ENCODE results near the gene CDRT4.

CDRT4 gene

DNA sequence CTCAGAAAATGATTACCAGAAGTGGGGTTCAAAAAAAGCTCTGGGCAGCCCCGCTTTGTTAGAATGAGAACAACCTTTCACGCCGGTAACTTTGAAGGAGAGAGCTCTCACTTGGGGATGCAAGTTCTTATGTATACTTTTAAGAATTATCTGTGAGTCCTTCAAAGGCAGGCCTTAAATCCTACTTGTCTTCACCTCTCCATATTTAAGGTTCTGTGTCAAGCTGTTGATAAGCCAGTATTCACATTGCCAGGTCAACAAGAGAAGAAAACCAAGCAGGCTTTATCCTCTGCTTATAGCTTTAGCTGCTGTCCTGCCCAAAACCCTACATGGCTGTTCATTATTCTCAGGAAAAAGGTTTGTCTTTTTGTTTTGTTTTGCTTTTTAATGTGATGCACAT lies 42.9 kb downstream of the CDRT4 start:
- FAIRE-seq (no peak), DNase-seq (ENCODE audit: insufficient read length, low spot score) (no peak)
- TF ChIP-seq TAF1 (IDR thresholded peaks at IDR 0.05; ENCODE audit: low read depth, low read length) (no peak), POLR2AphosphoS5 (IDR thresholded peaks at IDR 0.05; ENCODE audit: low read depth, low read length) (no peak), POLR2A (IDR thresholded peaks at IDR 0.05; ENCODE audit: low read depth, low read length) (no peak), SPI1 (IDR thresholded peaks at IDR 0.05; ENCODE audit: low read depth, low read length) (no peak), PAX5 (IDR thresholded peaks at IDR 0.05; ENCODE audit: insufficient read depth, low read length, severe bottlenecking) (no peak), POU2F2 (IDR thresholded peaks at IDR 0.05; ENCODE audit: low read depth, low read length) (no peak)

DNA sequence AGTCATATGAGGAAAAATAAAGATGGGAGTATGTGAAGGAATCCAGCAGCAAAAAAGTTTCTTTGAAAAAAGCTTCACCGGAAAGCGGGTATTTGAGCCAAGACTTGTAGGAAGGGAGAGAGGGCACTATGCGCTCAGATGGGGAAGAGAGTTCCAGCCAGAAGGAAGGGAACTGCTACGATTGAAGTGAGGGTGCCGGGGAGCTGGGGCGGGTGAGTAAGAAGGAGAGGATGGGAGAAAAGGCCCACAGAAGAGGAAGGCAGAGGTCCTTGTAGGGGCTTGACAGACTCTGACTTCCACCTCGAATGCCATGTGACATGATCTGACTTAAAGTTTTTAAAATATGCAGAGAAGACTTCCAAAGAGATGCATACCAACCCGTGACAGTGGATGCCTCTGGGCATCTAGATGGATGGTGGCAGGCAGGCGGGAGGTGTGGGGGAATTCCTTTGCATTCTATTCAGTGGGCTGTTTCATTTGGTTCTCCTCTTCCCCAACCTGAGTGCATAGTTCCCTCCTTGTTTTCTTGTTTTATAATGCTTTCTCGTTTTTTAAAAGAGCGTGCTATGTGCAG lies 44.9 kb downstream of the CDRT4 start:
- TF ChIP-seq SPI1 (IDR thresholded peaks at IDR 0.05; ENCODE audit: low read depth, low read length) (no peak), POU2F2 (IDR thresholded peaks at IDR 0.05; ENCODE audit: low read depth, low read length) (no peak), POLR2A (IDR thresholded peaks at IDR 0.05; ENCODE audit: low read depth, low read length) (no peak), PAX5 (IDR thresholded peaks at IDR 0.05; ENCODE audit: insufficient read depth, low read length, severe bottlenecking) (no peak), POLR2AphosphoS5 (IDR thresholded peaks at IDR 0.05; ENCODE audit: low read depth, low read length) (no peak), TAF1 (IDR thresholded peaks at IDR 0.05; ENCODE audit: low read depth, low read length) (no peak)
- FAIRE-seq (no peak), DNase-seq (ENCODE audit: insufficient read length, low spot score) (no peak)

DNA sequence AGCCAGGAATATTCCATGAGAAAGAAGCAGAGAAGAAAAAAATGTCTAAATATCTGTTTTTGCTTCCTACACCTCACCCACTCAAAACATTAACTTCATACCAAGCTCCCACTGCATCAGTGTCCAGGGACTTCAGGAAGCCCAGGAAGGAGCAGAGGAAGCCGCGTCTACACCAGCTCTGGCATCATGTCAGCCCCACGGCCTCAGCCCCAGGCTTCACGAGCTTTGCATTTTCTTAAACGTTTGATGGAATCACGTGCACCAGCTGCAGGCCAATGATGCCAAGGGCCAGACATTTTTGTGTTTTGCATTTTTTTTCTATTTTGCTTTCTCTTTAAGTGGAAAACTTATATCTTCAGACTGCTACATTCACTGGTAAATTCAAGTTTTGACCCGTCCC lies 48.6 kb downstream of the CDRT4 start:
- no peak for TF ChIP-seq POU2F2 (IDR thresholded peaks at IDR 0.05; ENCODE audit: low read depth, low read length)
- no peak for TF ChIP-seq SPI1 (IDR thresholded peaks at IDR 0.05; ENCODE audit: low read depth, low read length)
- no peak for TF ChIP-seq POLR2A (IDR thresholded peaks at IDR 0.05; ENCODE audit: low read depth, low read length)
- TF ChIP-seq PAX5 (IDR thresholded peaks at IDR 0.05; ENCODE audit: insufficient read depth, low read length, severe bottlenecking): no peak
- FAIRE-seq (no peak), DNase-seq (ENCODE audit: insufficient read length, low spot score) (no peak)

DNA sequence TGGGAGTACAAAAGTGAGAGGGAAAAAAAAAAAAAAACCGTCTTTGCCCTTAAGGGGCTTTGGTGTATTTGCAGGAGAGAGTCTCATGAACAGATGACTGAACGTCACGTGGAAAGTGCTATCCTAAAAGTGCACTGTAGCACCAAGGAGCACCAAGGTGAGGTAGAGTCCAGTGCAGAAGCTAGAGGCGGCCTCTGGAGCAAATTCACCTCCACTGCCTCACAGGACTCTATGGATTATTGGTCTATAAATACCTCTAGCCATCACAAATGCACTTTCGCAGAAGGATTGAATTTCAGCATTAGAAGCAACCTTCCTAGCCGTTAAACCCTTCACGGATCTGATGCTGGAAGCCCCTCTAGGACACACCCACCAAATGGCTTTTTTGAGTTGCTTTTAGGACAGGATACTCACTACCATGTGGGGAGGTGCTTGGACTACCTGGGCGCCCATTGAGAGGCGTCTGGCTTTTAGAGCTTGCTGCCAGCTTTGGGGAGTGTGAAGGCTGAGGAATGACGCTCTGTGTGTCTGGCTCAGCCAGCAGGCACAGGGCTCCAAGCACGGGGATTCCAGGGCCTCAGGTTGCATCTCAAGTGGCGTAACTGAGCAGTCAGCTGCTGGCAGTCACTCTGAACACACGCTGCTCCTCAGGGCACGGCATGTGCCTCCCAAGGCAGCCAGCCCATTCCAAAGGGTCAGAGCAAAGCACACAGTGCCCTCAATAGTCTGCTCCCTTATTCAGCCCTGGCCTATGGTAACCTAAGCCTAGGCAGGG lies 52.7 kb downstream of the CDRT4 start:
- no peak for TF ChIP-seq POLR2AphosphoS5 (IDR thresholded peaks at IDR 0.05; ENCODE audit: low read depth, low read length)
- TF ChIP-seq PAX5 (IDR thresholded peaks at IDR 0.05; ENCODE audit: insufficient read depth, low read length, severe bottlenecking): no peak
- no peak for TF ChIP-seq SPI1 (IDR thresholded peaks at IDR 0.05; ENCODE audit: low read depth, low read length)
- no peak for TF ChIP-seq POLR2A (IDR thresholded peaks at IDR 0.05; ENCODE audit: low read depth, low read length)
- TF ChIP-seq POU2F2 (IDR thresholded peaks at IDR 0.05; ENCODE audit: low read depth, low read length): no peak
- TF ChIP-seq TAF1 (IDR thresholded peaks at IDR 0.05; ENCODE audit: low read depth, low read length): no peak
- FAIRE-seq (no peak), DNase-seq (ENCODE audit: insufficient read length, low spot score) (no peak)

DNA sequence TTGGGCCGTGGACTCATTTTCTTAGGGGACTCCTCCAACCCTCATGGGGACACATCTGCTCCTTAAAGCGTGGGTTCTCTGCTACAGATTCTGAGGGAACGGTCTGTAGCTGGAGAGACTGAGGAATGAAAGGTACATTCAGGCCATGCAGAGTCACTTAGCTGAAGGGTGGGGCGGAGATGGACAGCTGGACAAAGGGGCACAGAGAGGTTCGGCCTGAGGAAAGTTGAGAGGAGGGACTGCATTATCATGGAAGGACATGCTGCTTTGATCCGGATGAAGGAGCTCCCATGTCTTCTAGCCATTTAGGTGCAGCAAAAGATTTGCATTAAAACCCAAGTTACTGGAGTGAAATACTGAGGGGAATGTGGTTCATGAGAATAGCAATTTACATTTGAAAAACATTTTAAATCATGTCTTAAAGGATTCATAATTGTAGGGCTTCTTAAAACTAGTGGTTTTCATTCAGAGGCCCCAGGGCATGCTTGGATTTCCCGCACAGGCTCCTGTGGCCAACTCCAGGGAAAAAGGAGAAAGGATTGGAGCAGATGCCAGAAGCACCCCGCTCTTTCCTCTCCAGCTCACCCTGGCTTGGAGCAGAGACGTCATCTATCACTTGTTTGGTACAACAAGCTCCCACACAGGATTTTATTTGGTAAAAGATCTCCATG lies 54.2 kb downstream of the CDRT4 start:
- FAIRE-seq (no peak), DNase-seq (ENCODE audit: insufficient read length, low spot score) (no peak)
- TF ChIP-seq POLR2A (IDR thresholded peaks at IDR 0.05; ENCODE audit: low read depth, low read length) (no peak), TAF1 (IDR thresholded peaks at IDR 0.05; ENCODE audit: low read depth, low read length) (no peak), POLR2AphosphoS5 (IDR thresholded peaks at IDR 0.05; ENCODE audit: low read depth, low read length) (no peak), POU2F2 (IDR thresholded peaks at IDR 0.05; ENCODE audit: low read depth, low read length) (no peak), SPI1 (IDR thresholded peaks at IDR 0.05; ENCODE audit: low read depth, low read length) (no peak), PAX5 (IDR thresholded peaks at IDR 0.05; ENCODE audit: insufficient read depth, low read length, severe bottlenecking) (no peak)

DNA sequence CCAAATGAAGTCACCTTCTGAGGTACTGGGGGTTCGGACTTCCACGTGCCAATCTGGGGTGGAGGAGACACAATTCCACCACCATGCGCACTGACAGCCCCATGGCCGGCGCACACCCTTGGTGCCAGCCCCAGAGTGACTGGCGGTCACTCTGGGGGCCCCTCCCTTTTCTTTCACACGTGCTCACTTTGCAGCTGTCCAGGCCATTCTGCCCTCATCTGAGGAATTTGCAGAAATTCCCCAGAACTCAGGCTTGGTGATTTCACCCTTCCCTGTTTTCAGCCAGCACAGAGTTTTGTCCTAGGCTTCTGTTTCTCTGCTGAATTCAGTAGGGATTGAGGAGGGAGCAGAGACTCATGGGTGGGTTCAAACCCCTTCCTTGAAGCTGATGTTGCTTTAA lies 54.8 kb downstream of the CDRT4 start:
- no peak for FAIRE-seq
- TF ChIP-seq POLR2AphosphoS5 (IDR thresholded peaks at IDR 0.05; ENCODE audit: low read depth, low read length): no peak
- TF ChIP-seq POLR2A (IDR thresholded peaks at IDR 0.05; ENCODE audit: low read depth, low read length): no peak
- no peak for TF ChIP-seq SPI1 (IDR thresholded peaks at IDR 0.05; ENCODE audit: low read depth, low read length)
- no peak for TF ChIP-seq TAF1 (IDR thresholded peaks at IDR 0.05; ENCODE audit: low read depth, low read length)
- no peak for TF ChIP-seq PAX5 (IDR thresholded peaks at IDR 0.05; ENCODE audit: insufficient read depth, low read length, severe bottlenecking)
- no peak for TF ChIP-seq POU2F2 (IDR thresholded peaks at IDR 0.05; ENCODE audit: low read depth, low read length)
- DNase-seq (ENCODE audit: insufficient read length, low spot score): no peak

DNA sequence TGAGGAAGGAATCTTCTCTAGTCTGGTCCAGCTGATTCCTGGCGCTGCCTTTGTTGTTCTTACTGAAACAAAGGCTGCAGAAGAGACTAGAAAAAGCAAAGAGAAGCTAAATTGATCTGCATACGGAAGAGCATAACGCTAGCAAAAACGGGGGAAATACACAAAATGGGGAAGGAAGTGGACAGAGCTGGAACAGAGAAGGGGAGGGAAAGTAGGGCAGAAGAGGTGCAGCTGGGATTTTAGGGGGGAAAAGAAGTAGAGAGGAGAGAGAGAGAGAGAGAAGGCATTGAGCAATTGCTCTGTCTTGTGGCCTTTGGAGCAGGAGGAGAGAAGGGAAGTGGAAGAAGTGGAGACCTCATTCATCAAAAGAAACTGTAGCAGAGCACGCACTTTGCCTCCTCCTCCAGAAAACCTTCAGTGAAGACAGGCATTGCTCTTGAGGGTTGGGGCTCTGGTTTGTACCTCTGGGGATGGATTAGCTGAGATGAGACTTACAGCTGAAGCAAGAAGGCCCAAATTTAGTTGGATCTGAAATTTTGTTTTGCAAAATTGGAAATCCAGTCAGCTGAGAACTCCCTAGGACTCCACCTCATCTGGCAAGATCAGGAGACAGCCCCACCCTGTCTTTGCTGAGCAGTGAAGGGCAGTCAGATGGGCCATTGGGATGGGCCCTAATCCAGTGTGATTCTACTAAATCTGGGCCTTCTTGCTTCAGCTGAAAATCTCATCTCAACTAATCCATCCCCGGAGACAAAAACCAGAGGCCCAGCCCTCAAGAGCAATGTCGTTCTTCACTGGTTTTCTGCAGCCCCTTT lies 55.8 kb downstream of the CDRT4 start:
- no peak for DNase-seq (ENCODE audit: insufficient read length, low spot score)
- no peak for FAIRE-seq
- TF ChIP-seq POU2F2 (IDR thresholded peaks at IDR 0.05; ENCODE audit: low read depth, low read length) (no peak), TAF1 (IDR thresholded peaks at IDR 0.05; ENCODE audit: low read depth, low read length) (no peak), PAX5 (IDR thresholded peaks at IDR 0.05; ENCODE audit: insufficient read depth, low read length, severe bottlenecking) (no peak), POLR2A (IDR thresholded peaks at IDR 0.05; ENCODE audit: low read depth, low read length) (no peak), POLR2AphosphoS5 (IDR thresholded peaks at IDR 0.05; ENCODE audit: low read depth, low read length) (no peak), SPI1 (IDR thresholded peaks at IDR 0.05; ENCODE audit: low read depth, low read length) (no peak)

DNA sequence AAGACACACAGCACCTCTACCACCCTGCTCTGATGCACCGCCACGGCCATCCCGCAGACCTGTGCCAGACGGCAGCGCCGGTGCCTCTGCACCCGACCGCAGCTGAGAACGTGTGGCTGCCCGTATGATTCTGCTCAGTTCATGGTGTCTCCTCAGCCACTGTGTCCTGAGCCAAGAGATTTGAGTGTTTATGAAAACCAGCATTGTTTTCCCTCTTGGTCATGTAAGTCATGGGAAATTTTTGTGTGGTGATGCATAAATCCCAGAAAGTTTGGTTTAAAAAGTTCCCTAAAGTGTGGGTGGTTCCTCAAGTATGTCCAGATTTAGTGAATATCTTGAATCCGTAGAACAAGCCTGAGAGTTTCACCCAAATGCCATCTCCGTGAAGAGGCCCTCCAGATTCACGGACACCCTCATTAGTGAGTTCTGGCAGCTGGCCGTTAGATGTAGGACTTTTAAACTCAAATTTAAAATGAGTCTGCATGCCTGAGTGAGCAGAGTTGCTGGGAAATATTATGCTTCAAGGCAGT lies 57.6 kb downstream of the CDRT4 start:
- DNase-seq (ENCODE audit: insufficient read length, low spot score) (no peak), FAIRE-seq (no peak)

DNA sequence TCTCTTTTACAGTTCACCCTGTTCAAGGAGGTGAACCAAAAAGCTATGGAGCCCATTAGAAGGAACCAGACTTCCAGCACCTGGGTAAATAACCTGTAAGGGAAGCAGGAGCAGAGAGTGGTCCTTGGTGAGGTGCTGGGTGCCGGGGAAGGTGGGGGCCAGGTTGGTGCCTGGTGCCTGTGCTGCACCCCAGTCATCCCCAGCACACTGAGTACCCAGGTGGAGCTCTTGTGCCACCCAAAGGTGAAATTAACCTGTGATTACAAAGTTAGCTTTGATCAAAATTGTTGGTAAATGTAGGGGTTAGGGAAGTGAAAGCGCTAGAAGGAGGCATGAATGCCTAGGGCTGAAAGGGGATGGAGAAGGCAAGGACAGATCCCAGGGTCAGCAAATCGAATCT lies 58.6 kb downstream of the CDRT4 start:
- no peak for DNase-seq (ENCODE audit: insufficient read length, low spot score)

More for the DNA sequence above, 57.6 kb downstream of the CDRT4 start:
- TF ChIP-seq POLR2A (IDR thresholded peaks at IDR 0.05; ENCODE audit: low read depth, low read length) (no peak), POLR2AphosphoS5 (IDR thresholded peaks at IDR 0.05; ENCODE audit: low read depth, low read length) (no peak)

More for the DNA sequence above, 58.6 kb downstream of the CDRT4 start:
- no peak for TF ChIP-seq TAF1 (IDR thresholded peaks at IDR 0.05; ENCODE audit: low read depth, low read length)
- no peak for FAIRE-seq

Data from GM12891 (cell line).